Measurements from ENCODE around the gene CAB39. TPM values are rescaled to one million over a fixed set of nuclear protein-coding genes. Genes with fewer than 3 reads are reported as not detected.

The CAB39 gene
- total RNA-seq, 2 experiments from 2014 or later = 122 to 148 TPM

GRCh38 chr2:230868161-230868946 lies 155.7 kb downstream of the CAB39 start:
- Mint-ChIP-seq H3K9me3 (ENCODE audit: low read depth) (no peaks in the 10 kb centered on the region), H3K27ac (no peak overlapping the region), H3K4me3 (no peak overlapping the region), H3K4me1 (peaks cover 46% of the 10 kb centered on the region), H3K27me3 (peaks cover 4% of the 10 kb centered on the region), H3K36me3 (ENCODE audit: low read depth) (no peaks in the 10 kb centered on the region)
- DNase-seq (no peak), ATAC-seq (no peak)
- ChIA-PET CTCF (interaction anchor here (0.5 to 1.3 kb wide), 3 partner anchors 17 to 160 kb away, joined by 3 to 5 read pairs (median 3); no protein-coding TSS in a partner anchor), POLR2A (interaction anchor here (1.2 kb wide), 1 partner anchor 10 kb away, joined by 5 read pairs; no protein-coding TSS in a partner anchor)
- intact Hi-C loops (cut with DNase I, micrococcal nuclease) = no loop called here

- Mint-ChIP-seq H3K27ac (no peak overlapping the region), H3K36me3 (ENCODE audit: low read depth) (no peaks in the 10 kb centered on the region), H3K27me3 (peaks cover 2% of the 10 kb centered on the region), H3K4me3 (no peak overlapping the region), H3K9me3 (ENCODE audit: low read depth) (no peaks in the 10 kb centered on the region), H3K4me1 (peaks cover 50% of the 10 kb centered on the region)
- ATAC-seq (no peak), DNase-seq (no peak)
- CTCF ChIA-PET = interaction anchor here (0.5 kb wide), 1 partner anchor 16 kb away, joined by 3 read pairs; no protein-coding TSS in a partner anchor
- intact Hi-C loops (cut with DNase I, micrococcal nuclease) = no loop called here
- POLR2A ChIA-PET = no interaction called here
Observed at GRCh38 chr2:230868947-230869913, 156.6 kb downstream of the CAB39 start.

- POLR2A ChIA-PET = no interaction called here
- Mint-ChIP-seq H3K4me1 (peaks cover 50% of the 10 kb centered on the region), H3K27ac (no peak overlapping the region), H3K27me3 (no peaks in the 10 kb centered on the region), H3K36me3 (ENCODE audit: low read depth) (no peaks in the 10 kb centered on the region), H3K9me3 (ENCODE audit: low read depth) (no peaks in the 10 kb centered on the region), H3K4me3 (no peak overlapping the region)
- no peak for DNase-seq
- no peak for ATAC-seq
- intact Hi-C loops (cut with DNase I, micrococcal nuclease) = no loop called here
- CTCF ChIA-PET = interaction anchor here (0.9 kb wide), 1 partner anchor 117 kb away, joined by 3 read pairs; no protein-coding TSS in a partner anchor
Observed at GRCh38 chr2:230869914-230870543, 157.4 kb downstream of the CAB39 start.

Other genes starting within 250 kb of the CAB39 start
- 10 to 100 TPM; 29.6 to 32.9 TPM for gene ITM2C, start 152.1 kb downstream of the CAB39 start, total RNA-seq
- 1 to 10 TPM; 3.6 to 4.0 TPM for gene GPR55, start 212.4 kb downstream of the CAB39 start, total RNA-seq